ENCODE data around the gene TXK.

Gene TXK

GRCh38 chr4:48049483-48049882 is 84.6 kb downstream of the TXK start:
- Histone ChIP-seq H3F3A (ENCODE audit: low read depth) (no peaks in the 10 kb centered on the region), H3K4me3 (ENCODE audit: low read length, poor library complexity, severe bottlenecking) (no peak overlapping the region), H3K4me2 (ENCODE audit: low read depth, low read length, poor library complexity, severe bottlenecking) (no peak overlapping the region), H3K79me2 (ENCODE audit: insufficient read depth, low read length) (no peaks in the 10 kb centered on the region), H3K9me3 (ENCODE audit: insufficient read depth, low read depth, low read length) (no peaks in the 10 kb centered on the region), H3K9me2 (replicated peaks; ENCODE audit: low read depth, low read length) (no peaks in the 10 kb centered on the region), H3K4me1 (ENCODE audit: insufficient read depth, low read length, poor library complexity, severe bottlenecking) (peaks cover 29% of the 10 kb centered on the region), H3K36me3 (ENCODE audit: insufficient read depth, low read length) (no peaks in the 10 kb centered on the region), H2AFZ (ENCODE audit: low read length) (no peak overlapping the region), H4K20me1 (ENCODE audit: insufficient read depth, low read length, poor library complexity, severe bottlenecking) (no peaks in the 10 kb centered on the region), H3K27me3 (ENCODE audit: insufficient read depth, low read length, poor library complexity, severe bottlenecking) (no peaks in the 10 kb centered on the region), H3K9ac (ENCODE audit: low read depth, low read length, poor library complexity, severe bottlenecking) (no peak overlapping the region)
- TF ChIP-seq CTCF (conservative IDR thresholded peaks at IDR 0.05; ENCODE audit: low read length): no peak

GRCh38 chr4:48047896-48048295 is 86.2 kb downstream of the TXK start:
- Histone ChIP-seq H4K20me1 (ENCODE audit: insufficient read depth, low read length, poor library complexity, severe bottlenecking) (no peaks in the 10 kb centered on the region), H2AFZ (ENCODE audit: low read length) (no peak overlapping the region), H3K9me3 (ENCODE audit: insufficient read depth, low read depth, low read length) (no peaks in the 10 kb centered on the region), H3K79me2 (ENCODE audit: insufficient read depth, low read length) (no peaks in the 10 kb centered on the region), H3K9me2 (replicated peaks; ENCODE audit: low read depth, low read length) (no peaks in the 10 kb centered on the region), H3K4me3 (ENCODE audit: low read length, poor library complexity, severe bottlenecking) (peak overlapping the region; percentile 56), H3F3A (ENCODE audit: low read depth) (no peaks in the 10 kb centered on the region), H3K36me3 (ENCODE audit: insufficient read depth, low read length) (no peaks in the 10 kb centered on the region), H3K9ac (ENCODE audit: low read depth, low read length, poor library complexity, severe bottlenecking) (no peak overlapping the region), H3K4me2 (ENCODE audit: low read depth, low read length, poor library complexity, severe bottlenecking) (peak overlapping the region; percentile 85), H3K4me1 (ENCODE audit: insufficient read depth, low read length, poor library complexity, severe bottlenecking) (peaks cover 31% of the 10 kb centered on the region), H3K27me3 (ENCODE audit: insufficient read depth, low read length, poor library complexity, severe bottlenecking) (no peaks in the 10 kb centered on the region)
- TF ChIP-seq CTCF (conservative IDR thresholded peaks at IDR 0.05; ENCODE audit: low read length) (no peak), EZH2phosphoT487 (IDR thresholded peaks at IDR 0.05; ENCODE audit: borderline replicate concordance) (no peak)

- no peak overlapping the region for H2AFZ ChIP-seq (ENCODE audit: low read length)
- no peaks in the 10 kb centered on the region for H3F3A ChIP-seq (ENCODE audit: low read depth)
- peak overlapping the region; percentile 56 for H3K4me3 ChIP-seq (ENCODE audit: low read length, poor library complexity, severe bottlenecking)
- H3K9me2 ChIP-seq (replicated peaks; ENCODE audit: low read depth, low read length): no peaks in the 10 kb centered on the region
- peak overlapping the region; percentile 85 for H3K4me2 ChIP-seq (ENCODE audit: low read depth, low read length, poor library complexity, severe bottlenecking)
- peaks cover 31% of the 10 kb centered on the region for H3K4me1 ChIP-seq (ENCODE audit: insufficient read depth, low read length, poor library complexity, severe bottlenecking)
- H3K36me3 ChIP-seq (ENCODE audit: insufficient read depth, low read length): no peaks in the 10 kb centered on the region
- TF ChIP-seq EZH2phosphoT487 (IDR thresholded peaks at IDR 0.05; ENCODE audit: borderline replicate concordance) (no peak), CTCF (conservative IDR thresholded peaks at IDR 0.05; ENCODE audit: low read length) (no peak)
- H3K9me3 ChIP-seq (ENCODE audit: insufficient read depth, low read depth, low read length): no peaks in the 10 kb centered on the region
- no peaks in the 10 kb centered on the region for H3K27me3 ChIP-seq (ENCODE audit: insufficient read depth, low read length, poor library complexity, severe bottlenecking)
- no peak overlapping the region for H3K9ac ChIP-seq (ENCODE audit: low read depth, low read length, poor library complexity, severe bottlenecking)
- H3K79me2 ChIP-seq (ENCODE audit: insufficient read depth, low read length): no peaks in the 10 kb centered on the region
- H4K20me1 ChIP-seq (ENCODE audit: insufficient read depth, low read length, poor library complexity, severe bottlenecking): no peaks in the 10 kb centered on the region
Measured at GRCh38 chr4:48047421-48047844, 86.6 kb downstream of the TXK start.
